K562 (cell line): ENCODE data around the gene TMEM191C. TPM values are rescaled to one million over a fixed set of nuclear protein-coding genes. Genes with fewer than 3 reads are reported as not detected.

Source experiments
- ARHGAP35 ChIP-seq: fragments of 450-650 bp; IDR thresholded peaks from 2 replicates; pipeline ENCODE4 v1.6.1; 2018; ENCODE audit not compliant: partially characterized antibody
- BCOR ChIP-seq: fragments of 450-650 bp; IDR thresholded peaks from 2 replicates; pipeline ENCODE4 v1.6.1; 2016
- E2F4 ChIP-seq: sonication (generic); formaldehyde crosslinking; IDR thresholded peaks from 2 replicates; pipeline ENCODE4 v1.8.0; 2022; ENCODE audit warnings: mild to moderate bottlenecking, low read depth, missing genetic modification reagents
- ETV5 ChIP-seq: sonication (generic); formaldehyde crosslinking; IDR thresholded peaks from 2 replicates; pipeline ENCODE4 v1.4.0; 2020; ENCODE audit warnings: low read depth, mild to moderate bottlenecking, missing genetic modification reagents
- HIVEP1 ChIP-seq: fragments of 250-450 bp; sonication (Bioruptor Pico); IDR thresholded peaks from 2 replicates; pipeline ENCODE4 v1.4.0; 2020; ENCODE audit warnings: mild to moderate bottlenecking
- HNRNPUL1 ChIP-seq: fragments of 200-400 bp; formaldehyde crosslinking; IDR thresholded peaks from 2 replicates; pipeline ENCODE4 v1.6.1; 2017; ENCODE audit warnings: low read length
- PCBP1 ChIP-seq: fragments of 200-400 bp; formaldehyde crosslinking; IDR thresholded peaks from 2 replicates; pipeline ENCODE4 v1.6.1; 2018; ENCODE audit warnings: mild to moderate bottlenecking, low read depth, low read length; ENCODE audit not compliant: poor library complexity, severe bottlenecking
- PHF21A ChIP-seq: fragments of 450-650 bp; IDR thresholded peaks from 2 replicates; pipeline ENCODE4 v1.6.1; 2017; ENCODE audit warnings: low read depth, borderline replicate concordance
- PRMT5 ChIP-seq: sonication (generic); formaldehyde crosslinking; IDR thresholded peaks from 2 replicates; pipeline ENCODE4 v1.5.0; 2020; ENCODE audit warnings: missing genetic modification reagents
- RAD51 ChIP-seq: fragments of 450-650 bp; IDR thresholded peaks from 2 replicates; pipeline ENCODE4 v1.7.1; 2016; ENCODE audit warnings: low read depth, mild to moderate bottlenecking, borderline replicate concordance
- RNF2 ChIP-seq: sonication (generic); IDR thresholded peaks from 2 replicates; pipeline ENCODE4 v1.6.1; 2016
- SIN3A ChIP-seq, 2 experiments: fragments of 150-350 bp in 1 of 2; IDR thresholded peaks; 2 replicates each; pipeline ENCODE4 v1.6.1; 2011 to 2016; ENCODE audit warnings: borderline replicate concordance in 2 of 2, low read depth in 2 of 2, low read length in 2 of 2, mild to moderate bottlenecking in 2 of 2, moderate library complexity in 2 of 2; ENCODE audit not compliant: control insufficient read depth in 1 of 2
- SP2 ChIP-seq: IDR thresholded peaks from 2 replicates; pipeline ENCODE4 v1.6.1; 2011; ENCODE audit warnings: mild to moderate bottlenecking, low read depth, low read length, moderate library complexity; ENCODE audit not compliant: poor library complexity, severe bottlenecking; ENCODE audit errors: extremely low read depth
- SREBF1 ChIP-seq: fragments of 150-350 bp; IDR thresholded peaks from 2 replicates; pipeline ENCODE4 v1.6.1; 2014; ENCODE audit warnings: antibody characterized with exemption, low read depth, low read length, borderline replicate concordance
- TAF9B ChIP-seq: fragments of 450-650 bp; IDR thresholded peaks from 2 replicates; pipeline ENCODE4 v1.6.1; 2018; ENCODE audit warnings: mild to moderate bottlenecking; ENCODE audit not compliant: partially characterized antibody
- THRAP3 ChIP-seq: fragments of 450-650 bp; IDR thresholded peaks from 2 replicates; pipeline ENCODE4 v1.6.1; 2016; ENCODE audit warnings: mild to moderate bottlenecking, inconsistent platforms, borderline replicate concordance
- TOE1 ChIP-seq, 2 experiments: fragments of 450-650 bp in 1 of 2; sonication (generic) in 1 of 2; formaldehyde crosslinking in 1 of 2; IDR thresholded peaks; 2 replicates each; pipeline versions ENCODE4 v1.7.1 to v1.8.0; 2016 to 2022; ENCODE audit warnings: borderline replicate concordance in 2 of 2, mild to moderate bottlenecking in 2 of 2, antibody characterized with exemption in 1 of 2, inconsistent platforms in 1 of 2, low read depth in 1 of 2, missing genetic modification reagents in 1 of 2, moderate library complexity in 1 of 2
- WHSC1 ChIP-seq: IDR thresholded peaks from one replicate; pipeline ENCODE4 v1.6.1; 2012; ENCODE audit warnings: low read length, control low read depth, inconsistent platforms
- ZKSCAN1 ChIP-seq: fragments of 150-350 bp; IDR thresholded peaks from 2 replicates; pipeline ENCODE4 v1.6.1; 2016; ENCODE audit warnings: low read depth, low read length
- ZNF12 ChIP-seq: sonication (generic); formaldehyde crosslinking; IDR thresholded peaks from 2 replicates; pipeline ENCODE4 v1.4.0; 2020; ENCODE audit warnings: mild to moderate bottlenecking, missing genetic modification reagents
- ZNF165 ChIP-seq: fragments of 250-450 bp; sonication (Bioruptor Pico); IDR thresholded peaks from 2 replicates; pipeline ENCODE4 v1.4.0; 2020; ENCODE audit warnings: borderline replicate concordance
- ZNF175 ChIP-seq: fragments of 200-800 bp; sonication (Bioruptor generic); IDR thresholded peaks from 2 replicates; pipeline ENCODE4 v1.6.1; 2016; ENCODE audit warnings: low read depth, mild to moderate bottlenecking, missing genetic modification characterization, missing compliant biosample characterization
- ZNF212 ChIP-seq: fragments of 450-650 bp; formaldehyde crosslinking; IDR thresholded peaks from 2 replicates; pipeline ENCODE4 v1.4.0; 2020; ENCODE audit warnings: mild to moderate bottlenecking
- ZNF551 ChIP-seq: fragments of 250-450 bp; sonication (Bioruptor Pico); IDR thresholded peaks from 2 replicates; pipeline ENCODE4 v1.5.0; 2021; ENCODE audit warnings: mild to moderate bottlenecking, moderate library complexity
- ZNF57 ChIP-seq: fragments of 450-650 bp; formaldehyde crosslinking; IDR thresholded peaks from 2 replicates; pipeline ENCODE4 v1.4.0; 2020; ENCODE audit warnings: mild to moderate bottlenecking, moderate library complexity
- polyA plus RNA-seq, 8 experiments: library from polyadenylated mRNA; depleted of rRNA in 4 of 8; stranded (reverse) in 5 of 8; unstranded in 3 of 8; fragments of >200 nt; fragmentation: Nextera tagmentation in 2 of 8; fragmentation: Illumina TruSeq in 1 of 8; extraction: Ambion mirVana in 2 of 8; extraction: Trizol in 1 of 8; gene quantifications; 2 replicates each; pipeline versions ENCODE4 v1.2.1 to v1.2.3, GENCODE V29; 2011 to 2014; ENCODE audit warnings: inconsistent platforms in 1 of 8, missing spikeins in 1 of 8
- total RNA-seq, 7 experiments: library from RNA; depleted of rRNA in 6 of 7; stranded (reverse); fragments of >200 nt in 6 of 7; fragmentation: Illumina TruSeq in 2 of 7; extraction: Trizol in 2 of 7; gene quantifications; 2 replicates each; pipeline versions ENCODE4 v1.2.1 to v1.2.3, GENCODE V29; 2011 to 2021; ENCODE audit warnings: low replicate concordance in 1 of 7
- TF ChIP-seq, protein P1 (sequence below): fragments of 450-650 bp; formaldehyde crosslinking; IDR thresholded peaks from 2 replicates; pipeline ENCODE4 v1.4.0; 2020; ENCODE audit warnings: mild to moderate bottlenecking, moderate library complexity
- TF ChIP-seq, protein P2 (sequence below): conservative IDR thresholded peaks from 2 replicates; pipeline ENCODE4 v1.6.1; 2011; ENCODE audit warnings: low read depth, mild to moderate bottlenecking, low read length; ENCODE audit not compliant: control insufficient read depth

Gene TMEM191C
- total and polyA plus RNA-seq, 9 of the 15 experiments (the other 6 are each of a cell fraction or from before 2014, with no cell fraction given) = 0.15 to 7.1 (median 1.1) TPM

DNA sequence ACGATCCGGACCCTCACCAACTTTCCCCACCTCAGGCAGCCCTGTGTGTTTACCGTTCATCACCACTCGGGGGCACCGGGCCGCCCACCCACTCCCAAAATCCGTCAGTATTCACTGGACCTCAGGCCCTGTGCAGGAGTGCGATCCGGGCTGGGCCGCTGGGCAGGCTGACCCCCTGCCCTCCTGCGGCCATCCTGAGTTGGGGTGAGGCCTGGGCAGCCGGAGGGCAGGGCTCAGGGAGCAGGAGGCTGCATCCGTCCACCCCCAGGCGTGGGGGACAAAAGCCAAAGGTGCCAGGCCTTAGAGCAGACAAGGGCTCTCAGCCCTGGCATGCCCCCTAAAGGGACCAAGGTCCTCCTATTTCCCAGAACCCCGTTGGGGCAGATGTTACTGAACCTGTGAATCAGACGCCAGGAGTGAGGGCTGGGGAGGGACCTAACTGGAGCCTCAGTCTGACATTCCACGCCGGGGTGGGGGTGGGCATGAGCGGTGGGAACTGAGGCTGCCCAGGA, 16.8 kb upstream of the TMEM191C start (continued):
- TF ChIP-seq ETV5 (CRISPR knock-in tag) (no peak), SP2 (no peak), BCOR (no peak), TOE1 (IDR thresholded peaks at IDR 0.05; ENCODE audit: borderline replicate concordance) (no peak), TOE1 (CRISPR knock-in tag; IDR thresholded peaks at IDR 0.05; ENCODE audit: borderline replicate concordance, low read depth) (no peak), E2F4 (CRISPR knock-in tag) (no peak), ZNF551 (CRISPR knock-in tag) (no peak), ZNF165 (CRISPR knock-in tag) (no peak), ZNF212 (no peak), HIVEP1 (CRISPR knock-in tag) (no peak), ZNF12 (CRISPR knock-in tag) (no peak), WHSC1 (no peak), PHF21A (no peak), PCBP1 (no peak), RAD51 (no peak), TAF9B (no peak), SREBF1 (no peak), THRAP3 (0 out of 2 replicates have a peak, but pooled peaks have one; percentile 21), RNF2 (no peak), SIN3A (IDR thresholded peaks at IDR 0.05; ENCODE audit: borderline replicate concordance in 2 of 2, control insufficient read depth in 1 of 2, low read depth in 2 of 2, low read length in 2 of 2) (no peak; a peak in 1 of 4 replicates), PRMT5 (CRISPR knock-in tag) (no peak), ZKSCAN1 (no peak), ZNF57 (CRISPR knock-in tag) (no peak), HNRNPUL1 (no peak), ZNF175 (CRISPR knock-in tag) (no peak), ARHGAP35 (no peak)
- TF ChIP-seq, protein P1, sequence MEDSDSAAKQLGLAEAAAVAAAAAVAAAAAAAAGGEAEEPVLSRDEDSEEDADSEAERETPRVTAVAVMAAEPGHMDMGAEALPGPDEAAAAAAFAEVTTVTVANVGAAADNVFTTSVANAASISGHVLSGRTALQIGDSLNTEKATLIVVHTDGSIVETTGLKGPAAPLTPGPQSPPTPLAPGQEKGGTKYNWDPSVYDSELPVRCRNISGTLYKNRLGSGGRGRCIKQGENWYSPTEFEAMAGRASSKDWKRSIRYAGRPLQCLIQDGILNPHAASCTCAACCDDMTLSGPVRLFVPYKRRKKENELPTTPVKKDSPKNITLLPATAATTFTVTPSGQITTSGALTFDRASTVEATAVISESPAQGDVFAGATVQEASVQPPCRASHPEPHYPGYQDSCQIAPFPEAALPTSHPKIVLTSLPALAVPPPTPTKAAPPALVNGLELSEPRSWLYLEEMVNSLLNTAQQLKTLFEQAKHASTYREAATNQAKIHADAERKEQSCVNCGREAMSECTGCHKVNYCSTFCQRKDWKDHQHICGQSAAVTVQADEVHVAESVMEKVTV = no peak
- TF ChIP-seq, protein P2, sequence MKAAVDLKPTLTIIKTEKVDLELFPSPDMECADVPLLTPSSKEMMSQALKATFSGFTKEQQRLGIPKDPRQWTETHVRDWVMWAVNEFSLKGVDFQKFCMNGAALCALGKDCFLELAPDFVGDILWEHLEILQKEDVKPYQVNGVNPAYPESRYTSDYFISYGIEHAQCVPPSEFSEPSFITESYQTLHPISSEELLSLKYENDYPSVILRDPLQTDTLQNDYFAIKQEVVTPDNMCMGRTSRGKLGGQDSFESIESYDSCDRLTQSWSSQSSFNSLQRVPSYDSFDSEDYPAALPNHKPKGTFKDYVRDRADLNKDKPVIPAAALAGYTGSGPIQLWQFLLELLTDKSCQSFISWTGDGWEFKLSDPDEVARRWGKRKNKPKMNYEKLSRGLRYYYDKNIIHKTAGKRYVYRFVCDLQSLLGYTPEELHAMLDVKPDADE = no peak
